MM.1S (cell line): ENCODE measurements around the gene RASL12.
"Not testable (repeated sequence)": the region's sequence is repeated elsewhere in the genome, so short reads cannot be mapped to it uniquely, and the experiment has no call there.

ENCODE experiments used
- CTCF ChIP-seq: fragments of 300-600 bp; sonication (generic); IDR thresholded peaks from 2 replicates; pipeline ENCODE4 v1.5.1; 2016; ENCODE audit warnings: antibody characterized with exemption, low read length, mixed read lengths
- EZH2phosphoT487 ChIP-seq: fragments of 300-600 bp; sonication (generic); IDR thresholded peaks from 2 replicates; pipeline ENCODE4 v1.6.1; 2018; ENCODE audit warnings: antibody characterized with exemption, low read length

GRCh38 chr15:65074946-65075345 is 7.2 kb upstream of the RASL12 start:
- TF ChIP-seq CTCF, EZH2phosphoT487: not testable (repeated sequence)
